CD1c-positive myeloid dendritic cell (primary cell): ENCODE results near the gene TMEM107.

Experiments
- DNase-seq: peaks from one replicate; pipeline ENCODE4 v3.0.0-alpha.2; 2016; ENCODE audit errors: extremely low spot score

TMEM107 gene

GRCh38 chr17:8162233-8162996 is 13.8 kb downstream of the TMEM107 start, which contains the start of gene VAMP2:
Gene VAMP2, minus strand, starts transcription at chr17:8162948. Its CDS starts 69 bp downstream, at chr17:8162879.
- DNase-seq: peak; percentile 91

GRCh38 chr17:8161289-8162232 is 14.6 kb downstream of the TMEM107 start:
- no peak for DNase-seq

- DNase-seq: no peak
These were observed 15.4 kb downstream of the TMEM107 start for GRCh38 chr17:8160741-8161221.

GRCh38 chr17:8160224-8160577 is 16.0 kb downstream of the TMEM107 start:
- DNase-seq: no peak

GRCh38 chr17:8159459-8160223 is 16.5 kb downstream of the TMEM107 start:
- no peak for DNase-seq

- no peak for DNase-seq
These were observed 17.2 kb downstream of the TMEM107 start for GRCh38 chr17:8159032-8159400.

GRCh38 chr17:8158267-8159031 is 17.7 kb downstream of the TMEM107 start:
- DNase-seq: peak; percentile 97

- peak; percentile 100 for DNase-seq
These were observed 19.8 kb downstream of the TMEM107 start for GRCh38 chr17:8156246-8156992.

- no peak for DNase-seq
These were observed 20.3 kb downstream of the TMEM107 start for GRCh38 chr17:8155996-8156245.

- DNase-seq: no peak
These were observed 20.8 kb downstream of the TMEM107 start for GRCh38 chr17:8155231-8155995.

- no peak for DNase-seq
These were observed 21.5 kb downstream of the TMEM107 start for GRCh38 chr17:8154608-8155155.

GRCh38 chr17:8153957-8154607 is 22.1 kb downstream of the TMEM107 start:
- peak; percentile 98 for DNase-seq

GRCh38 chr17:8153525-8153956 is 22.6 kb downstream of the TMEM107 start:
- peak; percentile 96 for DNase-seq

GRCh38 chr17:8153031-8153451 is 23.1 kb downstream of the TMEM107 start:
- DNase-seq: no peak

GRCh38 chr17:8152112-8152775 is 23.9 kb downstream of the TMEM107 start, which contains the start of gene PER1:
Gene PER1, minus strand, starts transcription at chr17:8152404. Its CDS starts 1,698 bp downstream, at chr17:8150706.
- peak; percentile 93 for DNase-seq

- peak; percentile 93 for DNase-seq
These were observed 24.5 kb downstream of the TMEM107 start for GRCh38 chr17:8151641-8152111.

- peak; percentile 92 for DNase-seq
These were observed 25.0 kb downstream of the TMEM107 start for GRCh38 chr17:8151120-8151640.
